ENCODE measurements around the gene RNF180. TPM values are rescaled to one million over a fixed set of nuclear protein-coding genes. Genes with fewer than 3 reads are reported as not detected.

The RNF180 gene
- total RNA-seq, 1 experiment from 2014 or later, result 2.7 TPM

GRCh38 chr5:64292611-64293215 lies 127.1 kb downstream of the RNF180 start (continued):
- TF ChIP-seq ZNF532 (CRISPR knock-in tag; IDR thresholded peaks at IDR 0.05; ENCODE audit: borderline replicate concordance), result no peak
- no peak for TF ChIP-seq ATF1 (CRISPR knock-in tag; IDR thresholded peaks at IDR 0.05)
- TF ChIP-seq MXD4 (CRISPR knock-in tag; IDR thresholded peaks at IDR 0.05; ENCODE audit: borderline replicate concordance), result no peak
- no peak for TF ChIP-seq ZNF423 (CRISPR knock-in tag; IDR thresholded peaks at IDR 0.05)
- TF ChIP-seq USF2 (CRISPR knock-in tag; IDR thresholded peaks at IDR 0.05), result no peak

- H3K4me1 Mint-ChIP-seq, result no peaks in the 10 kb centered on the region
- DNase-seq (ENCODE audit: low spot score) (no peak), ATAC-seq (no peak)
- H3K9me3 Mint-ChIP-seq, result peaks cover 7% of the 10 kb centered on the region; the same call in 1 of the 2 replicates
- TF ChIP-seq FOXK1 (CRISPR knock-in tag; IDR thresholded peaks at IDR 0.05) (no peak), OVOL2 (CRISPR knock-in tag; IDR thresholded peaks at IDR 0.05; ENCODE audit: borderline replicate concordance) (no peak), EMX1 (CRISPR knock-in tag; IDR thresholded peaks at IDR 0.05) (no peak), FOXP1 (CRISPR knock-in tag; IDR thresholded peaks at IDR 0.05; ENCODE audit: borderline replicate concordance) (no peak)
- H3K27me3 Mint-ChIP-seq (ENCODE audit: low read depth), result no peaks in the 10 kb centered on the region
- H3K27ac Mint-ChIP-seq, result no peak overlapping the region
- POLR2A ChIA-PET, result no interaction called here
- CTCF ChIA-PET, result no interaction called here
- H3K4me3 Mint-ChIP-seq, result no peak overlapping the region
- H3K36me3 Mint-ChIP-seq, result no peaks in the 10 kb centered on the region
Measured at GRCh38 chr5:64295101-64295500, 129.5 kb downstream of the RNF180 start.

GRCh38 chr5:64298586-64298985 lies 132.9 kb downstream of the RNF180 start:
- ATAC-seq (no peak), DNase-seq (ENCODE audit: low spot score) (no peak)
- H3K36me3 Mint-ChIP-seq, result no peaks in the 10 kb centered on the region
- H3K4me3 Mint-ChIP-seq, result no peak overlapping the region
- no peak overlapping the region for H3K27ac Mint-ChIP-seq
- H3K27me3 Mint-ChIP-seq (ENCODE audit: low read depth), result no peaks in the 10 kb centered on the region
- no peaks in the 10 kb centered on the region for H3K4me1 Mint-ChIP-seq
- ChIA-PET CTCF (no interaction called here), POLR2A (no interaction called here)
- TF ChIP-seq KAT7 (CRISPR knock-in tag; IDR thresholded peaks at IDR 0.05; ENCODE audit: borderline replicate concordance), result no peak
- no peaks in the 10 kb centered on the region for H3K9me3 Mint-ChIP-seq

- ATAC-seq, result no peak
- CTCF ChIA-PET, result no interaction called here
- no peak overlapping the region for H3K27ac Mint-ChIP-seq
- TF ChIP-seq ZNF671 (CRISPR knock-in tag; IDR thresholded peaks at IDR 0.05) (no peak), ZNF263 (CRISPR knock-in tag; IDR thresholded peaks at IDR 0.05; ENCODE audit: low read depth) (no peak), IRF1 (CRISPR knock-in tag; IDR thresholded peaks at IDR 0.05) (no peak), ZBTB21 (CRISPR knock-in tag; IDR thresholded peaks at IDR 0.05; ENCODE audit: borderline replicate concordance) (no peak), ESRRA (CRISPR knock-in tag; IDR thresholded peaks at IDR 0.05; ENCODE audit: borderline replicate concordance) (no peak), ZMAT4 (CRISPR knock-in tag; IDR thresholded peaks at IDR 0.05) (no peak), E2F1 (CRISPR knock-in tag; IDR thresholded peaks at IDR 0.05) (no peak), MYBL2 (CRISPR knock-in tag; IDR thresholded peaks at IDR 0.05) (no peak), OVOL2 (CRISPR knock-in tag; IDR thresholded peaks at IDR 0.05; ENCODE audit: borderline replicate concordance) (no peak), PRDM15 (CRISPR knock-in tag; IDR thresholded peaks at IDR 0.05) (no peak)
Measured at GRCh38 chr5:64299805-64300204, 134.2 kb downstream of the RNF180 start.

More at GRCh38 chr5:64299805-64300204, 134.2 kb downstream of the RNF180 start:
- Mint-ChIP-seq H3K4me1 (no peaks in the 10 kb centered on the region), H3K36me3 (no peaks in the 10 kb centered on the region), H3K27me3 (ENCODE audit: low read depth) (no peaks in the 10 kb centered on the region), H3K9me3 (no peaks in the 10 kb centered on the region), H3K4me3 (no peak overlapping the region)
- DNase-seq (ENCODE audit: low spot score), result no peak
- POLR2A ChIA-PET, result no interaction called here

Measured in WTC11 (cell line).